Measurements from ENCODE around the gene BBS12.

Gene BBS12

GRCh38 chr4:122766950-122767349, 34.4 kb downstream of the BBS12 start:
- H3K27ac ChIP-seq, result no peak overlapping the region
- no peak overlapping the region for H3K9ac ChIP-seq
- no peaks in the 10 kb centered on the region for H4K20me1 ChIP-seq (ENCODE audit: insufficient read depth)
- TF ChIP-seq, protein P1, sequence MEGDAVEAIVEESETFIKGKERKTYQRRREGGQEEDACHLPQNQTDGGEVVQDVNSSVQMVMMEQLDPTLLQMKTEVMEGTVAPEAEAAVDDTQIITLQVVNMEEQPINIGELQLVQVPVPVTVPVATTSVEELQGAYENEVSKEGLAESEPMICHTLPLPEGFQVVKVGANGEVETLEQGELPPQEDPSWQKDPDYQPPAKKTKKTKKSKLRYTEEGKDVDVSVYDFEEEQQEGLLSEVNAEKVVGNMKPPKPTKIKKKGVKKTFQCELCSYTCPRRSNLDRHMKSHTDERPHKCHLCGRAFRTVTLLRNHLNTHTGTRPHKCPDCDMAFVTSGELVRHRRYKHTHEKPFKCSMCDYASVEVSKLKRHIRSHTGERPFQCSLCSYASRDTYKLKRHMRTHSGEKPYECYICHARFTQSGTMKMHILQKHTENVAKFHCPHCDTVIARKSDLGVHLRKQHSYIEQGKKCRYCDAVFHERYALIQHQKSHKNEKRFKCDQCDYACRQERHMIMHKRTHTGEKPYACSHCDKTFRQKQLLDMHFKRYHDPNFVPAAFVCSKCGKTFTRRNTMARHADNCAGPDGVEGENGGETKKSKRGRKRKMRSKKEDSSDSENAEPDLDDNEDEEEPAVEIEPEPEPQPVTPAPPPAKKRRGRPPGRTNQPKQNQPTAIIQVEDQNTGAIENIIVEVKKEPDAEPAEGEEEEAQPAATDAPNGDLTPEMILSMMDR (conservative IDR thresholded peaks at IDR 0.05; ENCODE audit: low read depth, low read length), result no peak
- no peaks in the 10 kb centered on the region for H3K79me2 ChIP-seq (ENCODE audit: insufficient read depth, low read depth)
- no peaks in the 10 kb centered on the region for H3K27me3 ChIP-seq (ENCODE audit: insufficient read depth, low read depth)
- H3K36me3 ChIP-seq (ENCODE audit: insufficient read depth), result no peaks in the 10 kb centered on the region
- no peak overlapping the region for H2AFZ ChIP-seq (ENCODE audit: low read depth)
- H3K4me2 ChIP-seq, result no peak overlapping the region
- no peak overlapping the region for H3K4me3 ChIP-seq (IDR thresholded peaks at IDR 0.05; ENCODE audit: insufficient read depth, low read depth, low read length)
- peaks cover 17% of the 10 kb centered on the region for H3K4me1 ChIP-seq (ENCODE audit: low read depth, poor library complexity, severe bottlenecking)

- H3K27ac ChIP-seq, result no peak overlapping the region
- H3K36me3 ChIP-seq (ENCODE audit: insufficient read depth), result no peaks in the 10 kb centered on the region
- no peaks in the 10 kb centered on the region for H3K79me2 ChIP-seq (ENCODE audit: insufficient read depth, low read depth)
- TF ChIP-seq, protein P1 (conservative IDR thresholded peaks at IDR 0.05; ENCODE audit: low read depth, low read length), result no peak
- no peak overlapping the region for H3K4me3 ChIP-seq (IDR thresholded peaks at IDR 0.05; ENCODE audit: insufficient read depth, low read depth, low read length)
- H3K9ac ChIP-seq, result no peak overlapping the region
- no peaks in the 10 kb centered on the region for H3K4me1 ChIP-seq (ENCODE audit: low read depth, poor library complexity, severe bottlenecking)
- no peak overlapping the region for H2AFZ ChIP-seq (ENCODE audit: low read depth)
- H4K20me1 ChIP-seq (ENCODE audit: insufficient read depth), result no peaks in the 10 kb centered on the region
- H3K27me3 ChIP-seq (ENCODE audit: insufficient read depth, low read depth), result no peaks in the 10 kb centered on the region
- no peak overlapping the region for H3K4me2 ChIP-seq
These were observed 39.2 kb downstream of the BBS12 start for GRCh38 chr4:122771724-122772123.

DNA sequence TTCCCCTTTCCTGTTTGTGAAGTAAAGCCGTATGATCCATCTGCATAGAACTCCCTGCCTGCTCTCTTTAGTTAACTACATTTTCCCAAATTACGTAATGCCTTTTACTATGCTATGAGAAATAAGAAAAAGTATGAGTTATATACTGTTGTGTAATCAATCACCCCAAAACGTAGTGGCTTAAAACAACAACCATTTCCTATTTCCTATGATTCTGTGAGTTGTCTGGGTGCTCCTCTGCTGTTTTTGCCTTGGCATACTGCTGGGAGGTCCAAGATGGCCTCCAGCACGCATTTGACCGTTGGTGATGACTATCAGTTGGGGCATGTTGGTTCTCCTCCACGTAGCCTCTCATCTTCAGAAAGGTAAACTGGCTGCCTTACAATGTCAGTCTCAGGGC, 39.8 kb downstream of the BBS12 start:
- Histone ChIP-seq H3K9ac (no peak overlapping the region), H3K27ac (no peak overlapping the region), H3K27me3 (ENCODE audit: insufficient read depth, low read depth) (no peaks in the 10 kb centered on the region), H3K36me3 (ENCODE audit: insufficient read depth) (no peaks in the 10 kb centered on the region), H4K20me1 (ENCODE audit: insufficient read depth) (no peaks in the 10 kb centered on the region), H3K4me3 (IDR thresholded peaks at IDR 0.05; ENCODE audit: insufficient read depth, low read depth, low read length) (no peak overlapping the region), H3K79me2 (ENCODE audit: insufficient read depth, low read depth) (no peaks in the 10 kb centered on the region), H3K4me1 (ENCODE audit: low read depth, poor library complexity, severe bottlenecking) (no peaks in the 10 kb centered on the region), H2AFZ (ENCODE audit: low read depth) (no peak overlapping the region), H3K4me2 (no peak overlapping the region)
- TF ChIP-seq, protein P1 (conservative IDR thresholded peaks at IDR 0.05; ENCODE audit: low read depth, low read length), result no peak

- Histone ChIP-seq H3K9ac (no peak overlapping the region), H3K36me3 (ENCODE audit: insufficient read depth) (no peaks in the 10 kb centered on the region), H3K27me3 (ENCODE audit: insufficient read depth, low read depth) (no peaks in the 10 kb centered on the region), H2AFZ (ENCODE audit: low read depth) (no peak overlapping the region), H3K4me2 (no peak overlapping the region), H3K79me2 (ENCODE audit: insufficient read depth, low read depth) (no peaks in the 10 kb centered on the region), H4K20me1 (ENCODE audit: insufficient read depth) (no peaks in the 10 kb centered on the region), H3K4me1 (ENCODE audit: low read depth, poor library complexity, severe bottlenecking) (no peaks in the 10 kb centered on the region), H3K27ac (no peak overlapping the region), H3K4me3 (IDR thresholded peaks at IDR 0.05; ENCODE audit: insufficient read depth, low read depth, low read length) (no peak overlapping the region)
- TF ChIP-seq, protein P1 (conservative IDR thresholded peaks at IDR 0.05; ENCODE audit: low read depth, low read length), result no peak
These were observed 40.5 kb downstream of the BBS12 start for GRCh38 chr4:122772986-122773385.

Measured in KMS-11 (cell line).